ENCODE measurements around the gene ANO10.

ANO10 gene

GRCh38 chr3:43391621-43392020, 230.2 kb downstream of the ANO10 start:
- in situ Hi-C loops (cut with MboI; ENCODE audit: low sequenced_read_pairs, unreplicated experiment): loop anchor here (25.0 kb wide), 1 partner anchor 429 kb away; no protein-coding TSS in a partner anchor
- TF ChIP-seq CTCF (IDR thresholded peaks at IDR 0.05; ENCODE audit: borderline replicate concordance, control extremely low read depth, extremely low read depth, insufficient read depth, missing control alignments): no peak
- DNase-seq (ENCODE audit: low spot score): no peak

- DNase-seq (ENCODE audit: low spot score): no peak
- TF ChIP-seq CTCF (IDR thresholded peaks at IDR 0.05; ENCODE audit: borderline replicate concordance, control extremely low read depth, extremely low read depth, insufficient read depth, missing control alignments): no peak
- in situ Hi-C loops (cut with MboI; ENCODE audit: low sequenced_read_pairs, unreplicated experiment): loop anchor here (25.0 kb wide), 1 partner anchor 428 kb away; no protein-coding TSS in a partner anchor
These were observed 231.6 kb downstream of the ANO10 start for GRCh38 chr3:43390255-43390588.

- DNase-seq (ENCODE audit: low spot score): no peak
- TF ChIP-seq CTCF (IDR thresholded peaks at IDR 0.05; ENCODE audit: borderline replicate concordance, control extremely low read depth, extremely low read depth, insufficient read depth, missing control alignments): no peak
- in situ Hi-C loops (cut with MboI; ENCODE audit: low sequenced_read_pairs, unreplicated experiment): loop anchor here (25.0 kb wide), 1 partner anchor 427 kb away; no protein-coding TSS in a partner anchor
These were observed 232.2 kb downstream of the ANO10 start for GRCh38 chr3:43389388-43390254.

- in situ Hi-C loops (cut with MboI; ENCODE audit: low sequenced_read_pairs, unreplicated experiment): loop anchor here (25.0 kb wide), 1 partner anchor 427 kb away; no protein-coding TSS in a partner anchor
- no peak for DNase-seq (ENCODE audit: low spot score)
- TF ChIP-seq CTCF (IDR thresholded peaks at IDR 0.05; ENCODE audit: borderline replicate concordance, control extremely low read depth, extremely low read depth, insufficient read depth, missing control alignments): no peak
These were observed 232.9 kb downstream of the ANO10 start for GRCh38 chr3:43388915-43389314.

GRCh38 chr3:43388175-43388574, 233.6 kb downstream of the ANO10 start:
- TF ChIP-seq CTCF (IDR thresholded peaks at IDR 0.05; ENCODE audit: borderline replicate concordance, control extremely low read depth, extremely low read depth, insufficient read depth, missing control alignments): no peak
- DNase-seq (ENCODE audit: low spot score): no peak
- in situ Hi-C loops (cut with MboI; ENCODE audit: low sequenced_read_pairs, unreplicated experiment): loop anchor here (25.0 kb wide), 1 partner anchor 426 kb away; no protein-coding TSS in a partner anchor

- DNase-seq (ENCODE audit: low spot score): no peak
- in situ Hi-C loops (cut with MboI; ENCODE audit: low sequenced_read_pairs, unreplicated experiment): loop anchor here (10.0 to 25.0 kb wide), 2 partner anchors 215 to 417 kb away; no protein-coding TSS in a partner anchor
- no peak for TF ChIP-seq CTCF (IDR thresholded peaks at IDR 0.05; ENCODE audit: borderline replicate concordance, control extremely low read depth, extremely low read depth, insufficient read depth, missing control alignments)
These were observed 242.5 kb downstream of the ANO10 start for GRCh38 chr3:43379343-43379742.
